Stimulated activated CD4-positive, alpha-beta T cell treated with anti-CD3 and anti-CD28 coated beads, Interleukin-1b, Interleukin-23, amount 100 ng/mL, for 1 hour (primary cell): ENCODE measurements around the gene AGFG1.
"Not testable (repeated sequence)": the region's sequence is repeated elsewhere in the genome, so short reads cannot be mapped to it uniquely, and the experiment has no call there.

Experiments
- DNase-seq, 2 donors: peaks; one replicate each; pipeline ENCODE4 v3.0.0-alpha.2; 2020; ENCODE audit warnings: low read depth in 2 of 2

The AGFG1 gene

GRCh38 chr2:227539465-227539956 lies 67.6 kb downstream of the AGFG1 start:
- DNase-seq: no peak

- not testable (repeated sequence) for DNase-seq
Measured at GRCh38 chr2:227540352-227540751, 68.4 kb downstream of the AGFG1 start.

GRCh38 chr2:227545990-227546389 lies 74.0 kb downstream of the AGFG1 start:
- DNase-seq: no peak

GRCh38 chr2:227551836-227552235 lies 79.9 kb downstream of the AGFG1 start:
- DNase-seq: no peak

GRCh38 chr2:227562581-227562980 lies 90.6 kb downstream of the AGFG1 start:
- no peak for DNase-seq

- no peak for DNase-seq
Measured at GRCh38 chr2:227565080-227565479, 93.1 kb downstream of the AGFG1 start.

- no peak for DNase-seq
Measured at GRCh38 chr2:227566012-227566411, 94.1 kb downstream of the AGFG1 start.

GRCh38 chr2:227568852-227569169 lies 96.9 kb downstream of the AGFG1 start:
- DNase-seq: no peak

GRCh38 chr2:227570615-227571014 lies 98.7 kb downstream of the AGFG1 start:
- no peak for DNase-seq

- no peak for DNase-seq
Measured at GRCh38 chr2:227576110-227576509, 104.2 kb downstream of the AGFG1 start.

GRCh38 chr2:227576812-227577211 lies 104.9 kb downstream of the AGFG1 start:
- no peak for DNase-seq

GRCh38 chr2:227577555-227577954 lies 105.6 kb downstream of the AGFG1 start:
- no peak for DNase-seq

GRCh38 chr2:227578642-227579041 lies 106.7 kb downstream of the AGFG1 start:
- DNase-seq: no peak

- no peak for DNase-seq
Measured at GRCh38 chr2:227579791-227580190, 107.8 kb downstream of the AGFG1 start.

- DNase-seq: no peak
Measured at GRCh38 chr2:227582369-227582768, 110.4 kb downstream of the AGFG1 start.

- no peak for DNase-seq
Measured at GRCh38 chr2:227592694-227593387, 120.9 kb downstream of the AGFG1 start.

GRCh38 chr2:227595797-227596196 lies 123.8 kb downstream of the AGFG1 start:
- DNase-seq: no peak

GRCh38 chr2:227597036-227597435 lies 125.1 kb downstream of the AGFG1 start:
- no peak for DNase-seq

- DNase-seq: no peak
Measured at GRCh38 chr2:227597998-227598397, 126.0 kb downstream of the AGFG1 start.

- not testable (repeated sequence) for DNase-seq
Measured at GRCh38 chr2:227598835-227599503, 127.0 kb downstream of the AGFG1 start, which contains the start of gene SCYGR2. Gene SCYGR2 (plus strand): TSS chr2:227598893. CDS start chr2:227598893, 0 bp downstream.

- no peak for DNase-seq
Measured at GRCh38 chr2:227602358-227602757, 130.4 kb downstream of the AGFG1 start.

- DNase-seq: no peak
Measured at GRCh38 chr2:227606476-227606875, 134.5 kb downstream of the AGFG1 start.

- no peak for DNase-seq
Measured at GRCh38 chr2:227607941-227608340, 136.0 kb downstream of the AGFG1 start.
